M059J (cell line): ENCODE measurements around the gene WBP1L. TPM values are rescaled to one million over a fixed set of nuclear protein-coding genes. Genes with fewer than 3 reads are reported as not detected.
"Not testable (repeated sequence)": the region's sequence is repeated elsewhere in the genome, so short reads cannot be mapped to it uniquely, and the experiment has no call there.

Source experiments
- DNase-seq: peaks from one replicate; pipeline ENCODE4 v3.0.0-alpha.2; 2012; ENCODE audit warnings: low read depth
- total RNA-seq: library from RNA; depleted of rRNA; stranded (reverse); fragments of >200 nt; shearing (Covaris generic); gene quantifications from 2 replicates; pipeline ENCODE4 v1.2.3, GENCODE V29; 2014; rRNA removed

The WBP1L gene
- total RNA-seq = 24.9 and 31.3 TPM in 2 replicates

GRCh38 chr10:102743588-102744373, at the start of gene WBP1L:
Gene WBP1L, plus strand, starts transcription at chr10:102743948. Its CDS starts 106 bp downstream, at chr10:102744054.
- peak; percentile 99 for DNase-seq

GRCh38 chr10:102695401-102695800, 48.3 kb upstream of the WBP1L start:
- not testable (repeated sequence) for DNase-seq

GRCh38 chr10:102696736-102697135, 47.0 kb upstream of the WBP1L start:
- DNase-seq = no peak

- DNase-seq = no peak
Observed at GRCh38 chr10:102698894-102699293, 44.9 kb upstream of the WBP1L start.

GRCh38 chr10:102701272-102701671, 42.5 kb upstream of the WBP1L start:
- no peak for DNase-seq

GRCh38 chr10:102701796-102702195, 42.0 kb upstream of the WBP1L start:
- DNase-seq = no peak

GRCh38 chr10:102702742-102703141, 41.0 kb upstream of the WBP1L start:
- DNase-seq = no peak

GRCh38 chr10:102704915-102705314, 38.8 kb upstream of the WBP1L start:
- DNase-seq = peak; percentile 54

- DNase-seq = no peak
Observed at GRCh38 chr10:102705531-102705930, 38.2 kb upstream of the WBP1L start.

- peak; percentile 91 for DNase-seq
Observed at GRCh38 chr10:102710609-102711008, 33.1 kb upstream of the WBP1L start.

- no peak for DNase-seq
Observed at GRCh38 chr10:102712089-102712488, 31.7 kb upstream of the WBP1L start.

- DNase-seq = no peak
Observed at GRCh38 chr10:102712843-102713538, 30.8 kb upstream of the WBP1L start.

GRCh38 chr10:102713539-102713813, 30.3 kb upstream of the WBP1L start:
- DNase-seq = no peak

GRCh38 chr10:102713814-102714620, 29.7 kb upstream of the WBP1L start, which contains the start of gene ARL3:
Gene ARL3, minus strand, starts transcription at chr10:102714397. Its CDS starts 122 bp downstream, at chr10:102714275.
- DNase-seq = peak; percentile 98

GRCh38 chr10:102714621-102715455, 28.9 kb upstream of the WBP1L start, which contains the start of gene SFXN2:
Gene SFXN2, plus strand, starts transcription at chr10:102714636. Its CDS starts 12,001 bp downstream, at chr10:102726637.
- peak; percentile 31 for DNase-seq

GRCh38 chr10:102715880-102716279, 27.9 kb upstream of the WBP1L start:
- DNase-seq = no peak

- not testable (repeated sequence) for DNase-seq
Observed at GRCh38 chr10:102716900-102717565, 26.7 kb upstream of the WBP1L start.

GRCh38 chr10:102718220-102718619, 25.5 kb upstream of the WBP1L start:
- DNase-seq = no peak

- DNase-seq = no peak
Observed at GRCh38 chr10:102720337-102720736, 23.4 kb upstream of the WBP1L start.

GRCh38 chr10:102720775-102721301, 22.9 kb upstream of the WBP1L start:
- DNase-seq = no peak
